Suprapubic skin (tissue), 4 donors: ENCODE data around the gene MTERF4.

Experiments used
- EP300 ChIP-seq: sonication (generic); formaldehyde crosslinking; IDR thresholded peaks from one replicate; pipeline ENCODE4 v1.6.1; 2017; ENCODE audit warnings: antibody characterized with exemption
- POLR2A ChIP-seq, 2 donors: fragments of 450-650 bp; IDR thresholded peaks; one replicate each; pipeline ENCODE4 v1.6.1; 2017; ENCODE audit warnings: antibody characterized with exemption in 2 of 2, mild to moderate bottlenecking in 2 of 2, moderate library complexity in 2 of 2
- POLR2AphosphoS5 ChIP-seq, 3 donors: sonication (generic); formaldehyde crosslinking; IDR thresholded peaks; one replicate each; pipeline ENCODE4 v1.6.1; 2017; ENCODE audit warnings: antibody characterized with exemption in 3 of 3

DNA sequence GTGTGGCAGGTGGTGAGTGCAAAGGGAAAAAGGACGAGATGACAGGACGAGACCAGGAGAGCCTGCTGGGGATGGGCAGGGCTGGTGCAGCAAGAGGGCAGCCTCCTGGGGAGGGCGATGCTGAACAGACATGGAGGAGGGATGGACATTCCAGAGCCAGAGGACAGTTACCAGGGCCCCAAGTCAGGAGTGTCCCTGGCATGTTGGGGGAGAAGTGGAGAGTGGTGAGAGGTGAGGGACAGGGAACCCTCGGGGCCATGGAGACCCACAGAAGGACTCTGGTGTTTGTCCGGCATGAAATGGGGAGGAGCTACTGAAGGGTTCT is 19.0 kb downstream of the MTERF4 start:
- TF ChIP-seq POLR2A (IDR thresholded peaks at IDR 0.05) (no peak), POLR2AphosphoS5 (IDR thresholded peaks at IDR 0.05) (no peak), EP300 (no peak)
